GM18907 (cell line): Measurements from ENCODE around the gene RAB20.
"Not testable (repeated sequence)": the region's sequence is repeated elsewhere in the genome, so short reads cannot be mapped to it uniquely, and the experiment has no call there.

ENCODE experiments used
- ATAC-seq: cut with Tn5 transposase; IDR thresholded peaks from one replicate; pipeline ENCODE4 v1.9.1; 2021; ENCODE audit warnings: mild to moderate bottlenecking, moderate library complexity; ENCODE audit not compliant: unreplicated experiment

The RAB20 gene

DNA sequence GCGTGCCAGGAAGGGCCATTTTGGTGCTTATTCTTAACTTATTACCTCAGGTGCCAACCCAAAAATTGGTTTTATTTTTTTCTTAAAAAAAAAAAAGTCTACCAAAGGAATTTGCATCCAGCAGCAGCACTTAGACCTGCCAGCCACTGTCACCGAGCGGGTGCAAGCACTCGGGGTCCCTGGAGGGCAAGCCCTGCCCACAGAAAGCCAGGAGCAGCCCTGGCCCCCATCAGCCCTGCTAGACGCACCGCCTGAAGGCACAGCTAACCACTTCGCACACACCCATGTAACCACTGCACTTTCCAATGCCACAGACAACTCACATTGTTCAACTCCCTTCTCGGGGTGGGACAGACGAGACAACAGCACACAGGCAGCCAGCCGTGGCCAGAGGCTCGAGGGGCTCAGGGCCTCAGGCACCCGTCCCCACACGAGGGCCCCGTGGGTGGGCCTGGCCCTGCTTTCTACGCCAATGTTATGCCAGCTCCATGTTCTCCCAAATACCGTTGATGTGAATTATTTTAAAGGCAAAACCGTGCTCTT is 49.3 kb downstream of the RAB20 start:
- ATAC-seq = no peak

DNA sequence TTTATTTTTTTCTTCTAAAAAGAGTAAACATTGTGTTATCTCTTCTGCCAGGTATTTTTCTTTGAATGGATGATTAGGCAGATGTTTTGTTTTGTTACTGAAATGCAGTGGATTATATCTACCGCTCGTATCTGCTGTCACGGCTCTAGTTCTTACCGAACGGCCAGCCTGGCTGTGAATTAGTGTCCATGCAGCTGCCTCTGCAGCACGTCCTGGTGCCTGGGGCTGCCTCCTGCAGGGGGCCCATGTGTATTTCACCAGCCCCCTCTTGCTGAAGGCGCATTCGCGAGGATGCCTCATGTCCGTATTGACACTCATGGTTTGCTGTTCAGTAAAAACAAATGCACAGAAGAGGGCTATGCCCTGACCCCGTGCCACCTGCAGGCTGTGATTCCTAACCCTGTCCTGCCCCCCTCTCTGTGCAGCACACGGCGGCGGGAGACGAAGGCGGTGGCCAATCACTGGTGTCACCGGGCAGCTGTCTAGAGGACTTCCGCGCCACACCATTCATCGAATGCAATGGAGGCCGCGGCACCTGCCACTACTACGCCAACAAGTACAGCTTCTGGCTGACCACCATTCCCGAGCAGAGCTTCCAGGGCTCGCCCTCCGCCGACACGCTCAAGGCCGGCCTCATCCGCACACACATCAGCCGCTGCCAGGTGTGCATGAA is 49.9 kb downstream of the RAB20 start:
- ATAC-seq = no peak

DNA sequence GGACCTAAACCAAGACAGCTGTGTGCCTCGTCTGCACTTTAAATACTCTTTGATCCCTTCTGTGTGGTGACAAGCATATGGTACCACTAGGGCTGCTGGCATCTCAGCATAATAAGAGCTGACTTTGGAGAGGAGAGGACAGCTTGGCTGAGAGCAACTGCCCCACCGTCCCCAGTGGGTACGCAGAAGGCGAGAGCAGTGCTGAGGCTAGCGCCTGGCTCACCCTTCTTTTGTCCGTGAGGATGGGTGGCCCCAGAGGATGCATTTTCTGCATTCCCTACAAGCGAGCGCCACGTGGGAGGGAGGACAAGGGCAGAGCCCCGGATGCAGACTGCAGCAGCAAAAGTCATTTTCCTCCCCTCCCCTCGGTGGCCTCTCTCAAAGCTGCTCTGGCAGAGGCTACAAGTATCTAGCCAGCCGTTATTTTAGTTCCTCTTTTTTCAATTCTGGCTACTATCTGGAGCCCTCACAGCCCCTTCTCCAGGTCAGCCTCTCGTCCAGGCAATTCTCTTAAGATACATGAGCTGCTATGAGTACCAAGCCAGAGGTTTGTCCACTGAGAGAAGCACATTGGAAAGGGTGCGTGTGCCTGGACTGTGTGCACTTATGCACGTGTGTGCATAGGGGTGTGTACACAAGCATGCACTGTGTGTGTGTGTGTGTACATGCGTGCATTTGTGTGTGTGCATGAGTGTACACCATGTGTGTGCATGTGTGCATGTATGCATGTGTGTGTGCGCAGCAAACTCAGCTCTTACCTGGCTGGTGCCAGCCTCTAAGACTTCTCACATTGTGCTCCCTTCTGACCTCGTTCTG is 51.3 kb downstream of the RAB20 start:
- no peak for ATAC-seq

DNA sequence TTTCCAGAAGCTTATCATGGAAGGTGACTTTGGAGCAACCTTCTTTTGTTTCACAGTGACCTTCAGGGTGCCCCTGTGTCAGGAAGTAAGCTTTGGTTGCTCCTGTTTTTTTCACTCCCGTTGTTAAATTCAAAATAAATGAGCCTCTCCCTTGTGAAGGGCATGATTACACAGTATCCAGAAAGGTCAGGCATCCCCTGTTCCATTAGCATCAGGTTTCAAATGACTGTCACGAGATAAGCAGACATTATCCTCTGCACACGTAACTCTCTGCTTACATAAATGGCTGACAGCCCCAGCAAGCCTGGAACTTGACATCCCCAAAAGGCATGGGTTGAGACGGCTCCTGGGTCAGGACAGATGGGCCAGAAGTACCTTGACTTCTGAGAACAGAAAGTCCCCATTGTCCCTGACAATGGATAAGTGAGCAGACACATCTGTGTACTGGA is 52.0 kb downstream of the RAB20 start:
- no peak for ATAC-seq

DNA sequence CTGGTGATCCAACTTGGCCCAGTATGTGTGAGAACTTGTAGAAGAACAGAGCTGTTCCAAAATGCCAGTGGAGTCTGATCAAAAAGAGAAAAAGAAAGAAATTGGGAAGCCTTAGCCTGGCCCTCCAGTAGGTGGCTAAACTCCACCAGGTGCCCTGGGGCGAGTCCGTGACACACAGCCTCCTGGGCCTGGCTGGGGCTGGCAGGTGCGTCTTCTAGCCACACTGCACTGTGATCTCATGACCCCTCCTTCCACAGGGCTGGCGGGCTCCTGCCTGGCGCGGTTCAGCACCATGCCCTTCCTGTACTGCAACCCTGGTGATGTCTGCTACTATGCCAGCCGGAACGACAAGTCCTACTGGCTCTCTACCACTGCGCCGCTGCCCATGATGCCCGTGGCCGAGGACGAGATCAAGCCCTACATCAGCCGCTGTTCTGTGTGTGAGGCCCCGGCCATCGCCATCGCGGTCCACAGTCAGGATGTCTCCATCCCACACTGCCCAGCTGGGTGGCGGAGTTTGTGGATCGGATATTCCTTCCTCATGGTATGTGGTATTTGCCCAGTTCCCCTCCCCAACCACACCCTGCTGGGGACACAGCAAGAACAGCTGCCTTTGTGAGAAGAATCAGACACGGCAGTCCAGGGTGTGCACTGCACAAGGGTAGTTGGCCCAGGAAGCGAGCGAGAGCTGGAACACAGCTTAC is 53.7 kb downstream of the RAB20 start:
- no peak for ATAC-seq

DNA sequence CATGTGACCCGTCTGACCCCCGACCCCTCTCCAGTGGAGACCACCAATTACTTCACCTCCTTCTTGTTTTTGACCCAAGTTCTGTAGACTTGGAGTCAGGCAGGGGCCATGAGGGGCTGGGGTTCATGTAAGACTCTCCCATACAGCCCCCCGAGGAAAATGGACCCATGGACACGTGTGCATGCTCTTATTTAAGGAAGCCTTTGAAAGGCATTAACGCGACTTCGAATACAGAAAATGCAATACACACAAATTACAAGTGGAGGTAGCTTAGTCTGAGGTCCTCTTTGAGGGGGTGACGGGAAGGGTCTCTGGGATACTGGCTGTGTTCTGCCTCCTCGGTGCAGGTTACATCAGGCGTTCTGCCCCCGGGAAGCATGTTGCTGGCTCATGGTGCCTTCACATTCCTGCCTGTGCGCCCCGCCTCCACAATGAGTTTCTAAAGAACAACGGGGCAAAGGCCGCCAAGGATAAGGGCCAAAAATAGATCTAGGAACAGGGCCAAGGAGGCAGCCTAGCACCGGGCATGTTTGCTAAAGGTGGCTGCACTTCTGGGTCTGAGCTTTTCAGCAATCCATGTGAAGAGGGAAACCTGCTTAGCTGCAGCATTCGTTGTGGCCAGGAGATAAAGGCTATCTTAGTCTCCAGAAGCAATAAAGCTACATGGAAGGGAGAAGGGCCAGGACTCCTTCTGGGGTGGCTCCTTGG is 54.5 kb downstream of the RAB20 start:
- ATAC-seq = no peak

DNA sequence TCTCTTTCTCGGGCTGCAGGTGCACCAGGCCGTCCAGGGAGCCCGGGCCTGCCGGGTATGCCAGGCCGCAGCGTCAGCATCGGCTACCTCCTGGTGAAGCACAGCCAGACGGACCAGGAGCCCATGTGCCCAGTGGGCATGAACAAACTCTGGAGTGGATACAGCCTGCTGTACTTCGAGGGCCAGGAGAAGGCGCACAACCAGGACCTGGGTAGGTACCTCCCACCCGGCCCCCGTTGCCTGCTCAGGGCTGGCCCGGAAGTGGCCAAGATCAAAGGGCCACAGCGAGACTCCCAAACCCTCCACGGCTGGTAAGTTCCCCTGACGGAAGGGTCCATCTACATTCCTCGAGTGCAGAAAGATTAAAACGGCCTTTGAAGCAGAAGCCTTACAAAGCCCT is 55.1 kb downstream of the RAB20 start:
- no peak for ATAC-seq

DNA sequence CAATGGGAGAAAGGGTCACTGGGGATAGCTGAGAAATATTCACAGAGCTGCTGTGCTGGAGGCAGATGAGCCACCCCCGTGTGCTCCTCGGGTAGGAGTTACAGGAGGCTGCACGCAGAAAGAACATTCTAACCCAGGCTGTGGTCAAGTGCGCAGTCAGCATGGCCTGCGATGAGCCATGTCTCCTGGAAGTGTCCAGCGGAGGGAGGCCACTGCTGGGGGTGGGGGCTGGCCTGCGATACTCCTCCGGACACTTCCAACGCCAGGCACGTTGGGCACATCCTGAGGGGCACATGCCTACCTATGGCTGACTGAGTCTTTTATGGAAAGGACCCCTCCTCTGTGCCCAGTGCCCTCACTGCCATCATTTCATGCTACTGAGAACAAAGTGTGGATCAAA is 55.9 kb downstream of the RAB20 start:
- ATAC-seq = no peak

DNA sequence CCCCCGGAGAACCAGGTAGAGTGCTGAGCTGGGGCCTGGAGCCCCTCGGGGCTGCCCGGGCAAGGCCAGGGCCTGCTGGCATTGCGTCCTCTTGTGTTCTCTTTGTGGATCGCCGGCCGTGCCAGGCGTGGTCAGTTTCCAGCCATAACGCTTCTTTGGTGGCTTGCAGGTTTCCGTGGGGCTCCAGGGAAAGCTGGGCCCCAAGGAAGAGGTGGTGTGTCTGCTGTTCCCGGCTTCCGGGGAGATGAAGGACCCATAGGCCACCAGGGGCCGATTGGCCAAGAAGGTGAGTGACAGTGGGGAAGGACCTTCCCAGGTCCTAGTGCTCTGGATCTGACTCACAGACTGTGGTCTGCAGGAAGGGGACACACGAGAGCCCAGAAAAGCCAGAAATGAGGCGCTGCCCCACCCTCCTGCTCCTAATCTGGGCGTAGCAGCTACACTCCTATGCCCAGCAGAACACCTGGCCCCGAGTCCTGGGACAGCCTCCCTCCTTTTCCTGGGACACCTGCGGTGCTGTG is 57.5 kb downstream of the RAB20 start:
- no peak for ATAC-seq

DNA sequence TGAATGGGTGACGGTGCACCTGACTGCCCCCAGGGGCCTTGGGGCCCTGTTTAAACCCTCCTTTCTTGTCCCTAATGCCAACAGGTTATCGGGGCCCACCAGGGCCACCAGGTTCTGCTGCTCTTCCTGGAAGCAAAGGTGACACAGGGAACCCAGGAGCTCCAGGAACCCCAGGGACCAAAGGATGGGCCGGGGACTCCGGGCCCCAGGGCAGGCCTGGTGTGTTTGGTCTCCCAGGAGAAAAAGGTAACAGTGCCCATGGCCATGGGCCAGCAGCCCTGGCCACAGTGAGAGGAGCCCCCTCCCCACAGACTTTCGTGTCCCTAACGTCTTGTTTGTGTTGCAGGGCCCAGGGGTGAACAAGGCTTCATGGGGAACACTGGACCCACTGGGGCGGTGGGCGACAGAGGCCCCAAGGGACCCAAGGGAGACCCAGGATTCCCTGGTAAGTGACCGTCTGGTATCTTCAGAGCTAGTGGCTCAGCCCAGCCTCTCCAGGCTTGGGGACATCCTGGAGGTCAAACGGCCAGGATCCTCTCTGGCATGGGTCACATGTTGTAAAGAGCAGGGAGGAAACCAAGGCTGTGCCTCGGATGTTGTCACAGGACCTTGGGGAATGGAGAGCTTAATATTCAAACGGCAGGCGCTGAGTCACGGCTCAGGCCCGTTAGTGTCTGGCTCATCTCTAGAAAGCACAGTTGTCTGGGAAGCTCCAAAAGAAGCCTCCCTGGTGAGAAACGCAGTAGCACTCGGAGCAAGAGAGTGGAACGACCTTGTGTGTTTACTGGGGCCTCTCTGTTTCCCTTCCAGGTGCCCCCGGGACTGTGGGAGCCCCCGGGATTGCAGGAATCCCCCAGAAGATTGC is 58.3 kb downstream of the RAB20 start:
- no peak for ATAC-seq

DNA sequence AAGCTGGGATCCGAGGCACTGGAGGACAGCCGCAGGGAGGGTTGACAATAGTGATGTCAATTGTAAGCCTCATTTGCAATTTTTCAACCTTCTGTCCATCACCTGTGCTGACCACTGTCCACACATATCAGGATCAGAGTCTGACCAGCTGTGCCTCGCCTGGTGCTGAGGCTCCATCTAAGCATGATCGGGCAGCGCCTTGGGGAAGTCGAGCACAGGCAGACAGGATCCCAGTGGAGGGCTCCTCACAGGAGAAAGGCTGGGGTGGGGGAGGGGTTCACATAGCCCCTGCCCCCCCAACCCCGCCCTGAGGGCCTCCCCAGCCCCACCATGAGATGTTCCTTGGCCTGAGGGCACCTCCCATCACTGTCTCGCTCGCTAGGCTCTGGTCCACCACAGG is 60.3 kb downstream of the RAB20 start:
- no peak for ATAC-seq

DNA sequence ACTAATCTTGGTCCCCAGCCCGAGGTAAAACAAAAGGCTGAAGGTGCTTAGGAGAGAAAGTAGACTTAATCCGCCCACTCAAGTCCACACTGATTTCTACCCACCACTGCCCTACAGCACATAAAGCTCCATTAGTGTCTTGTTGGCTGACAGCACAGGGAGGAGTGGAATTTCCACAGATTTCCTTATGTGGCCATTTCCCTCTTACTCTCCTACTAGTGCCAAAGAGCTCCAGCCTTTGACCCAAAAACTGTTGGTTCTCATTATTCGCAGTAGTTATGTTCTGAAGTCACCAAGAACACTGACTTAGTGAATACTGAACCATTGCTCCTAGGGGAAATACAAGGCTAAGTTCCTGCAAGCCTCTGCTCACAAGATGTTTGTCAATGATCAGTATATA is 61.2 kb downstream of the RAB20 start:
- no peak for ATAC-seq

DNA sequence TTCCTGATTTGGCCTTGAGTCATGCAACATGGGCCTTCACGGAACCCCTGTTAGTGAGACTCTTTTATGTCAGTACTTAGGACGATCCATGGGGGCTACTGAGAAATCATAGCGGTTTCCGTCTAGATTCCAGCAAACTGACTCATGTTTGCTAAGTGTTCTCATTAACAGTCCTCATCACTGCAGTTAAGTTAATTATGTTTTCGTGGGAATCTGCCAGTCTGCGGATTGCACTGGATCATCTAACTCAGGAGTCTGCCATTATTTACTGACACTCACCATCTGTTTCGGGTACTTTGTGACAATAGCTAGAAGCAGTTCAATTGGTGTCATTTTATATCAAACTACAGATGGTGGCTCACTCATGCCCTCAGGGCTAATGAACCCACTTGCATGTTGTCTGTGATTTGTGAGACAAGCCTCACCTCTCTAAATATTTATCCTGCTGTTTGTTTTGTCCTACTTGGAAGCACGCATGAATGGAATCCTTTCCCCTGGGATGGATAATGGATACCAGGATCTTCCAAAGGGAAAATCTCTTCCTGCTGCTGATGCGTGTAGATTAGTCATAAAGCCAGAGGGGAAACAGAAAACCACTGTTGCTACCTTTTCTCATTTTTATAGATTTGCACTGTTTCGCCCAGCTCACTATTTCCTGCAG is 61.8 kb downstream of the RAB20 start:
- no peak for ATAC-seq

DNA sequence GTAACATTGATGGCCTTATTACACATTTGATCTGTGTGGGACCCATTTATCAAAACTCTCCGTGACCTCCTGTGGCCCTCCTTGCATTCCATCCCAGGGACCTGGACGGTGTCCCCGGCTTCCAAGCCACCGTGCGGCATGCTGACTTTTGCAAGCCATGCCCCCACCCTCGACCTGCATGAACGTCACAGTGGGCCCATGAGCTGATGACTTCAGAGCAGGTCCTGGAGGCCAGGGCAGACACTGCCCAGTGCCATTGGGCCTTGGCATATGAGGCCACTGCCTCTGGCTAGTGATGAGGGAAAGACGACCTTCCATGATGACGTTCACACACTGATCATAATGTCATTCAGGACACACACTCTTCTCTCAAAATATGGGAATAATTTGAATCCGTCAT is 62.8 kb downstream of the RAB20 start:
- ATAC-seq = no peak

DNA sequence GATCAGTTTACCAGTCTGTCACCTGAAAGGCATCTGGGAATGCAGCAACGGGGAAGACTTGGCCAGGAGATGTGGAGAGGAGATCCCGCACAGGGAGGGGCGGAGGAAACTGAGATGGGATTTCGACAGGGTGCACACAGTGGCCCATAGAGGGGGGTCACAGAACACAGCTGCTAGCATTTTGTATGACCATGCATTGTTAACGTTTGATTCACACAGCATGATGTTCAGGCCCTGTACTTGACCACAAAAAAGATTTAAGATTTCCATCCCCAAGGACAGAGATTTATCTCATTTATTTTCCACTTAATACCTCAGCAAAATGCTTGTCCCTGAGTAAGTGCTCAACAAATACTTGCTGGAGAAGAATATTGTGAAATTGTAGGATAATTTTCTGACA is 63.2 kb downstream of the RAB20 start:
- no peak for ATAC-seq

DNA sequence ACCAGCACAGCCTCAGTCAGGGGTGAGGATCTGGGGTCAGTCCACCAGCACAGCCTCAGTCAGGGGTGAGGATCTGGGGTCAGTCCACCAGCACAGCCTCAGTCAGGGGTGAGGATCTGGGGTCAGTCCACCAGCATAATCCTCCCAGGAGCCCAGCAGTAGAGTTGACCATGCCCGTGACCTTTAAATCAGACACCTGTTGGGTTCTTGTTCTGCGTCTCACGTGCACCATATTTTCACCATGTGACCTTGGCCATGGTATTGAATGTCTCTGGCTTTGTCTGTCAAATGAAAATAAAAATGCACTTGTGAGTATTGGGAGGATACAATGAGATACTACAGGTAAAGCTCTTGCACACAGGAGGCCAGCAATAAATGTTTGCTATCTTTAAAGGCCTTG is 63.6 kb downstream of the RAB20 start:
- not testable (repeated sequence) for ATAC-seq

DNA sequence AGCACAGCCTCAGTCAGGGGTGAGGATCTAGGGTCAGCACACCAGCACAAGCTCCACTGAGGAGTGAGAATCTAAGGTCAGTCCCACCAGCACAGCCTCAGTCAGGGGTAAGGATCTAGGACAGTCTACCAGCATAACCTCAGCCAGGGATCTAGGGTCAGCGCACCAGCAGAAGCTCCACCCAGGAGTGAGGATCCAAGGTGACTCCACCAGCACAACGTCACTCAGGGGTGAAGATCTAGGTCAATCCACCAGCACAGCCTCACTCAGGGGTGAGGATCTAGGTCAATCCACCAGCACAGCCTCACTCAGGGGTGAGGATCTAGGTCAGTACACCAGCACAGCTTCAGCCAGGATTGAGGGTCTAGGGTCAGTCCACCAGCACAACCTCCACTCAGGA is 64.5 kb downstream of the RAB20 start:
- no peak for ATAC-seq

DNA sequence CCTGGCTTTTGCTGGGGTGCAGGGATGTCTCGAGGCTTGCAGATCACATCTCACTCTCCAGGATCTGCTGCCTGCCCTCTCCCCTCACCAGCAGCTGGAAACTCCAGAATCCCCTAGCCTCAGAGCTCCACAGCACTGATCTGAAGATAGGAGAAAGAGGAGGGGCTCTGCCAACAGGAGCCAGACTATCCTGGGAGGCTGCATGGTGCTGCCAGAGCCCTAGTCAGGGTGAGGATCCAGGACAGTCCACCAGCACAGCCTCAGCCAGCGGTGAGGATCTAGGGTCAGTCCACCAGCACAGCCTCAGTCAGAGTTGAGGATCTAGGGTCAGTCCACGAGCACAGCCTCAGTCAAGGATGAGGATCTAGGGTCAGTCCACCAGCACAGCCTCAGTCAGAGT is 65.2 kb downstream of the RAB20 start:
- no peak for ATAC-seq

DNA sequence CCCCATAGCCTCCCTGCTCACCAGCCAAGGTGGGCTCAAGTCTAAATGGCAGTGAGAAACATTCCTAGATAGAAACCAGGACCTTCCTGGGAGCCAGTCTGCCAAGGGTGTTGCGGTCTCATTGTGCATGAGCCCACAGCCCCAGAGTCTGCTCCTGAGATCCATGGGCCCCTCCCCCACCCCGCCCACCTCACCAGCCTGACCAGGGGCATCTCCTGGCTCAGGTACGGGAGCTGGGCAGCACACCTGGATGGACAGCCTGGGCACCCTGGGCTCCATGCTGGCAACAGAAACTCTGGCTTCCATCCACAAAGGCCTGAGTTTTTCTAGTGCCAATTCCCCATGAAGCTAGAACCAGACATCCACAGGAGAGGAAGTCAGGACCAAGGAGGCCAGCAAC is 65.6 kb downstream of the RAB20 start:
- ATAC-seq = no peak
